ENCODE results near the gene FBLN5.

FBLN5 gene, protein sequence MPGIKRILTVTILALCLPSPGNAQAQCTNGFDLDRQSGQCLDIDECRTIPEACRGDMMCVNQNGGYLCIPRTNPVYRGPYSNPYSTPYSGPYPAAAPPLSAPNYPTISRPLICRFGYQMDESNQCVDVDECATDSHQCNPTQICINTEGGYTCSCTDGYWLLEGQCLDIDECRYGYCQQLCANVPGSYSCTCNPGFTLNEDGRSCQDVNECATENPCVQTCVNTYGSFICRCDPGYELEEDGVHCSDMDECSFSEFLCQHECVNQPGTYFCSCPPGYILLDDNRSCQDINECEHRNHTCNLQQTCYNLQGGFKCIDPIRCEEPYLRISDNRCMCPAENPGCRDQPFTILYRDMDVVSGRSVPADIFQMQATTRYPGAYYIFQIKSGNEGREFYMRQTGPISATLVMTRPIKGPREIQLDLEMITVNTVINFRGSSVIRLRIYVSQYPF

GRCh38 chr14:91947475-91948184 lies at the start of gene FBLN5:
Gene FBLN5 (minus strand): TSS chr14:91947694. CDS start chr14:91947229, 465 bp downstream.
- in situ Hi-C loops (cut with HindIII; ENCODE audit: low sequenced_read_pairs): no loop called here

- in situ Hi-C loops (cut with HindIII; ENCODE audit: low sequenced_read_pairs): no loop called here
Measured at GRCh38 chr14:91996948-91997371, 49.5 kb upstream of the FBLN5 start.

DNA sequence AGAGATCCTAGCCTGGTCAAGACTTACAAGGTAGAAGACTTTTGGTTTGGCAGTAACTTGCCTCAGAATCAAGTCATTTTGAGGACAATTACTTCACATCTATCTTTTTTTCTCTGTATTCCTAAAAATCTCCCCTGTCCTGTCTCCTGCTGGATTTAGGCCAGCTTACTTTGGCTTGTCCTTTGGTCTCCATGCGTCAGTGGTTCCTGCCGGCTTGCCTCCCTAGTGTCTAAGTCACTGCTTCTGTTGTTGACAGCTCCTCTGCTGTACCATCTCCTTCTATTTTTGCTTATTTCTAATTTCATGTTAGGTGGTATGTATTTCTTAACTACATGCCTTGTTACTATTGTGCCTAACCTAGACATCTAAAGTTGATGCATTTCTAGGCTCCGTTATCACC lies 39.7 kb upstream of the FBLN5 start:
- in situ Hi-C loops (cut with HindIII; ENCODE audit: low sequenced_read_pairs): no loop called here

- in situ Hi-C loops (cut with HindIII; ENCODE audit: low sequenced_read_pairs): no loop called here
Measured at GRCh38 chr14:91985521-91986255, 38.2 kb upstream of the FBLN5 start.

DNA sequence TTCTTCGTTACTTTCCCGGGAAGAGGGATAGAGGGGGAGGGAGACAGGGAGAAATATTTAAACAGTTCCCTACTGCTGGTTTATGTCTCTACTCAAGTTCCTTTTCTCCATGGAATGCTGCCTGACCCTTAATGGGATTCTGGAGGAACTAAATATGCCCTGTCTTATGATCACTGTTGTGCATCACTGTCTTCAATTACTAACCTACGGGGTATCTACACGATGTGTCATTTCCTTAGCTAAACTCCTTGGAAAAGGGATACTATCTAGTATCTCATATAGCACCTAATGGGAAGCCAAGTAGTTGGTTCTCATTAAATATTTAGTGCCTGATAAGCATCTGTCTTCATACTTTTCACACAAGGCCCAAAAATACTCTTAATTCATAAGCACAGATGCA lies 37.5 kb upstream of the FBLN5 start:
- in situ Hi-C loops (cut with HindIII; ENCODE audit: low sequenced_read_pairs): no loop called here

DNA sequence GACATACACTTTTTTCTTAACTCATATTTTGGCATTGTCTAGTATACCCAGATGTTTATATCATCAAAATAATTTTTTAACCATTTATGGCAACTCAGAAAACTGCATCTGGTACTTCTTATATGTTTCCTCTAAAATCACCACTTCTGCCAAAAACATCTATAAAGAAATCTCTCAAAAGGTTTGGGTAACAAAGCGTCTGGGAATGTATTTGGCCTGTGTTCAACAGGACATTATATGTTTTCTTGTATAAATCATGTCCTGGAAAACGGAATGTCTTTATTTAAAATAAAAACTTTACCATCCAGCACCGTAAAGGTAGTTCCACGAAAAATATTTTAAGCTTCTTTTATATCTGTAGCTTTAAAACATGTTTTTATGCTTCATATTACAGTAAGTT lies 36.1 kb upstream of the FBLN5 start:
- in situ Hi-C loops (cut with HindIII; ENCODE audit: low sequenced_read_pairs): no loop called here

- in situ Hi-C loops (cut with HindIII; ENCODE audit: low sequenced_read_pairs): no loop called here
Measured at GRCh38 chr14:91980157-91980556, 32.7 kb upstream of the FBLN5 start.

GRCh38 chr14:91977884-91978283 lies 30.4 kb upstream of the FBLN5 start:
- in situ Hi-C loops (cut with HindIII; ENCODE audit: low sequenced_read_pairs): no loop called here

DNA sequence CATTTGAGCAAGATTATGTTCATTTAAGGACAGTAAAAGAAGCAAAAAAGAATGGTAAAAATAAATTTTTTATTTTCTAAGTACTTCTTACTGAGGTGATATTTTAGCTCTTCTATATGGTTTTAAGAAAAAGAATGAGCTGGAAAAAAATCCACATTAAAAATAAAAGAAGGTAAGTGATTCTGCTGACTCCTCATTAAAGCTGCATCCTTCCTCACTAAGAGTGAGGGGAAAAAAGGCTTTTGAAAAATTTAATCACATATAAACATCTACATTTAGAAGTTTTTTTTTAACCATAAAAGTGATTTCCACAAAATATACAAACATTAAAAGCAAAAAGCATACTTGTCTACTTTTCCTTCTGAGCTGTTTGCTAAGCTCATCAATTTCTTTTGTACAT lies 28.3 kb upstream of the FBLN5 start:
- in situ Hi-C loops (cut with HindIII; ENCODE audit: low sequenced_read_pairs): no loop called here

- in situ Hi-C loops (cut with HindIII; ENCODE audit: low sequenced_read_pairs): no loop called here
Measured at GRCh38 chr14:91971188-91971778, 23.8 kb upstream of the FBLN5 start.

GRCh38 chr14:91968280-91968679 lies 20.8 kb upstream of the FBLN5 start:
- in situ Hi-C loops (cut with HindIII; ENCODE audit: low sequenced_read_pairs): no loop called here

- in situ Hi-C loops (cut with HindIII; ENCODE audit: low sequenced_read_pairs): no loop called here
Measured at GRCh38 chr14:91964724-91965123, 17.2 kb upstream of the FBLN5 start.

DNA sequence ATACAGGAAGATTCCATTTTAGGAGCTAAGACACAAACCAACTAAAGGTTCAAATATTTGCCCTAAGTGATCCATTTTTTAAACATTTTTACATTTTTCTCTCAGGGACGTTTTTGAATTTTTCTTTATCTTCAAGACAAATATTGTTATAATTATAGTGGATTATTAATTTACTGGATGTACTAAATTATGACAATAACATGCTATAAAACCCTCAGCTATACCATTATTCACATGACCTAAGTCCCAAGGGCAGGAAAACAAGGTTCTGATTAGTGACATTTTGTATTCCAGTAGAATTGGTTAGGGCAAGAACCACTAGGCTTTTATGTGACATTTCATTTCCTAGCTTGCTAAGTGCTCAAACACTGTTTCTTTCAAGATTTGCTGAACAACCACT lies 16.5 kb upstream of the FBLN5 start:
- in situ Hi-C loops (cut with HindIII; ENCODE audit: low sequenced_read_pairs): no loop called here

DNA sequence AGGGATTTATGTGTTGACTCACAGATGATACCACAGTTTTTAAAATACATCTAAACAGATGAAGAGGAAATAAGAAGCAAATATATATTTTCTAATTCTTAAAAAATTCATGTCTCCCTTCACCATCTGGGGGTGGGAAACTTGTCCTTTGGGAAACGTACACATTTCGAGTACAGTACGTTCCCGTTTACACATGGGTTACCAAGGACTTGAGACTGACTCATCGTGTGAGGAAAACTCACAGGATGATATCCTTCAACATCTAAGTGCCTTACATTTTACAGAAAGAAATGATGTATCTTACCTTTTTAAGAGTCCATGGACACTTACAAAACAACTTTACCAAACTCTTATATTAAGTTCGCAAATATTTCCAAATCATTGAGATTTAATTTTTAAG lies 16.0 kb upstream of the FBLN5 start:
- in situ Hi-C loops (cut with HindIII; ENCODE audit: low sequenced_read_pairs): no loop called here

- in situ Hi-C loops (cut with HindIII; ENCODE audit: low sequenced_read_pairs): no loop called here
Measured at GRCh38 chr14:91961297-91962220, 14.1 kb upstream of the FBLN5 start.

GRCh38 chr14:91957876-91958313 lies 10.4 kb upstream of the FBLN5 start:
- in situ Hi-C loops (cut with HindIII; ENCODE audit: low sequenced_read_pairs): no loop called here

DNA sequence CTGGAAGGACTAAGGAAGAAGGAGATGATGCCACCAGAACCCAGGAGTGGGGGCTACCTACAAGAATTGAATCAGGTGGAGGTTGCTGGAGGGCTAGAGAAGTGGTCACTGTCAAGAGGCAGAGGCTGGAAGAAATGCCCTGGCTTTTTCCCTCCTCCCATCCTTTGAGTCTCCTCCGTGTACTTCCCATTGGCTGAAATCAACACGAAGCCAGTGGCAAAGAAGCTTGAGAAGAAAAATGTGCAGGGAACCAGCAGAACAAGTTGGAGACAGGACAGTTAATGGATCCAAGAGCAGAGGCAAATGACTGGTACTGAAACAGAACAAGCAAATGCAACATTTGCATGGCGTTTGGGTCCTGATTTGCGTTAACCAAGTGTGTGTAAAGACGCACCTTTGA lies 9.1 kb upstream of the FBLN5 start:
- in situ Hi-C loops (cut with HindIII; ENCODE audit: low sequenced_read_pairs): no loop called here

- in situ Hi-C loops (cut with HindIII; ENCODE audit: low sequenced_read_pairs): no loop called here
Measured at GRCh38 chr14:91955168-91955567, 7.7 kb upstream of the FBLN5 start.

DNA sequence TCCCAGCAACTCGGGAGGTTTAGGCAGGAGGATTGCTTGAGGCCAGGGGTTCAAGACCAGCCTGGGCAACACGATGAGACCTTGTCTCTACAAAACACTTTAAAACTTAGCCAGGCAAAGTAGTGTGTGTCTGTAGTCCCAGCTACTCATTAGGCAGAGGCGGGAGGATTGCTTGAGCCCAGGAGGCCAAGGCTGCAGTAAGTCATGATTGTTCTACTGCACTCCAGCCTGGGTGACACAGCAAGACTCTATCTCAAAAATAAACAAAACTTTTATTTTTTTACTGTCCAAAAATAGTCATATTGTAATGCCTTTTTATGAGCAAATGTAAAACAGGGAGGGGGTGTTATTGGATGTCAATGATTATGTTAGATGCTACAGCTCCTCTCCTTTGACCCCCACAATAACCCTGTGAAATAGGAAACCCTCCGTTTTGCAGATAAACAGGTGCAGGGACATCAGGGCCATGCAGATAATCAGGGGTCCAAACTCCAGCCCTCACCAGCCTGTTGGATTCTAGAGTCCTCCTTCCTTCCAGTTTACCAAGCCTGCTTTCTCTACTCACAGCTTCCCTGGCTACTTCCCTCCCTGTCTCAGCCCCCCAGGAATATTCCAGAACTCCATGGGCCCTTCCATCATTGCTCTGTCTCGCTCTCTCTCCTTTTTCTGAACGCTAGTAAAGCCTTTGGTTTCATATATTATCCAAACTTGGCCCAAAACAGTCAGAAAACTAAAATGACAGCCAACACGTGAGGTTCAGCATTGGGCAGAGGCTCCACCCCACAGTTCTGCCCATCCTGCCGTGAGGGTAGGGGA lies 5.9 kb upstream of the FBLN5 start:
- in situ Hi-C loops (cut with HindIII; ENCODE audit: low sequenced_read_pairs): no loop called here
